Ovary (tissue), 3 donors: ENCODE measurements around the gene PKD2.

Experiments
- CTCF ChIP-seq, 3 donors: fragments of 450-650 bp in 2 of 3; fragments of 200-600 bp in 1 of 3; IDR thresholded peaks; one replicate each; pipeline versions ENCODE4 v1.5.1 to v1.8.0; 2016 to 2022; ENCODE audit warnings: antibody characterized with exemption in 3 of 3, mild to moderate bottlenecking in 1 of 3
- POLR2A ChIP-seq: fragments of 450-650 bp; IDR thresholded peaks from one replicate; pipeline ENCODE4 v1.6.1; 2017; ENCODE audit warnings: antibody characterized with exemption, mild to moderate bottlenecking, moderate library complexity
- donor health status: DM: no; HTN: no; CAD: no.

GRCh38 chr4:88107406-88108107, 100.1 kb downstream of the PKD2 start:
- TF ChIP-seq CTCF (IDR thresholded peaks at IDR 0.05): no peak
- TF ChIP-seq POLR2A: no peak
